HG02623 (cell line): Measurements from ENCODE around the gene GJA8.
"Not testable (repeated sequence)": the region's sequence is repeated elsewhere in the genome, so short reads cannot be mapped to it uniquely, and the experiment has no call there.

Experiments
- ATAC-seq: cut with Tn5 transposase; IDR thresholded peaks from one replicate; pipeline ENCODE4 v1.9.1; 2021; ENCODE audit warnings: moderate library complexity; ENCODE audit not compliant: unreplicated experiment

Gene GJA8

GRCh38 chr1:147927215-147927614, 24.6 kb downstream of the GJA8 start:
- not testable (repeated sequence) for ATAC-seq

GRCh38 chr1:147927689-147928088, 25.1 kb downstream of the GJA8 start:
- not testable (repeated sequence) for ATAC-seq

- peak; percentile 93 for ATAC-seq
Observed at GRCh38 chr1:147928236-147929132, 25.9 kb downstream of the GJA8 start, which contains the start of gene GPR89B. Gene GPR89B, plus strand, starts transcription at chr1:147928420. Its CDS starts 117 bp downstream, at chr1:147928537.

GRCh38 chr1:147931137-147931536, 28.5 kb downstream of the GJA8 start:
- ATAC-seq = not testable (repeated sequence)

- not testable (repeated sequence) for ATAC-seq
Observed at GRCh38 chr1:147935296-147935695, 32.7 kb downstream of the GJA8 start.

- ATAC-seq = not testable (repeated sequence)
Observed at GRCh38 chr1:147940456-147940855, 37.9 kb downstream of the GJA8 start.

- not testable (repeated sequence) for ATAC-seq
Observed at GRCh38 chr1:147942563-147942962, 40.0 kb downstream of the GJA8 start.

- ATAC-seq = not testable (repeated sequence)
Observed at GRCh38 chr1:147949517-147949916, 46.9 kb downstream of the GJA8 start.
